Endothelial cell of umbilical vein (primary cell): ENCODE data around the gene PMEL. TPM values are rescaled to one million over a fixed set of nuclear protein-coding genes. Genes with fewer than 3 reads are reported as not detected.
A peak's percentile ranks its signal among the peaks of the same experiment; 100 is the strongest.
"Not testable (repeated sequence)": the region's sequence is repeated elsewhere in the genome, so short reads cannot be mapped to it uniquely, and the experiment has no call there.

Experiments
- BruUV-seq: library from RNA; stranded (reverse); fragments of 400-500 nt; replicated peaks from 2 replicates; lab custom pipeline; 2021; lab: Mats Ljungman, UMichigan
- CTCF ChIA-PET: fragments of 300-600, 350-600 bp; sonication (Branson Sonifier 250); formaldehyde crosslinking; loops from one replicate; lab custom pipeline; 2021; ENCODE audit warnings: antibody characterized with exemption, inconsistent platforms; lab: Charles Lee
- POLR2A ChIA-PET: fragments of 300-600, 350-600 bp; sonication (Branson Sonifier 250); formaldehyde crosslinking; loops from one replicate; lab custom pipeline; 2021; ENCODE audit warnings: antibody characterized with exemption, inconsistent platforms; lab: Charles Lee
- DNase-seq: peaks from one replicate; pipeline ENCODE4 v3.0.0-alpha.2; 2011; ENCODE audit warnings: low read depth, low spot score
- FAIRE-seq: peaks from 2 replicates; lab custom pipeline; 2011; peaks lifted over from hg19 to GRCh38; lab: Jason Lieb, UNC
- H2AFZ ChIP-seq: 2 replicates; pipeline ENCODE4 v1.6.0; 2012; ENCODE audit warnings: low read depth, low read length, control low read depth, inconsistent platforms
- H3K27ac ChIP-seq: 2 replicates; pipeline ENCODE4 v1.5.1; 2011; ENCODE audit warnings: low read depth, mild to moderate bottlenecking, control low read depth, low read length, moderate library complexity; ENCODE audit not compliant: insufficient read depth
- H3K27me3 ChIP-seq, 2 experiments: 2 replicates each; pipeline versions ENCODE4 v1.6.0 to v1.6.1; 2011; ENCODE audit warnings: low read length in 2 of 2, mixed read lengths in 1 of 2; ENCODE audit not compliant: control insufficient read depth in 2 of 2, insufficient read depth in 2 of 2
- H3K36me3 ChIP-seq, 2 experiments: 2 replicates in 1 of 2; 3 replicates in 1 of 2; pipeline ENCODE4 v1.5.1; 2011; ENCODE audit warnings: low read length in 2 of 2, mild to moderate bottlenecking in 1 of 2, moderate library complexity in 1 of 2; ENCODE audit not compliant: control insufficient read depth in 2 of 2, insufficient read depth in 2 of 2; ENCODE audit errors: extremely low read depth in 1 of 2
- H3K4me1 ChIP-seq: 3 replicates; pipeline ENCODE4 v1.5.1; 2011; ENCODE audit warnings: mild to moderate bottlenecking, low read length; ENCODE audit not compliant: control insufficient read depth, insufficient read depth; ENCODE audit errors: extremely low read depth
- H3K4me2 ChIP-seq: 2 replicates; pipeline ENCODE4 v1.6.1; 2011; ENCODE audit warnings: low read length, control low read depth, mixed read lengths; ENCODE audit not compliant: insufficient read depth
- H3K4me3 ChIP-seq, 3 experiments: fragments of 200-600 bp in 1 of 3; sonication (generic), shearing (Covaris generic) in 1 of 3; replicated peaks in 1 of 3; 2 replicates each; pipeline ENCODE4 v1.5.1; 2011 to 2016; ENCODE audit warnings: control low read depth in 3 of 3, low read length in 3 of 3, mild to moderate bottlenecking in 2 of 3, inconsistent platforms in 1 of 3, low read depth in 1 of 3, moderate library complexity in 1 of 3; ENCODE audit not compliant: insufficient read depth in 1 of 3
- H3K79me2 ChIP-seq: 2 replicates; pipeline ENCODE4 v1.6.0; 2012; ENCODE audit warnings: low read length, inconsistent platforms; ENCODE audit not compliant: control insufficient read depth, insufficient read depth
- H3K9ac ChIP-seq: replicated peaks from 2 replicates; pipeline ENCODE3; 2011; ENCODE audit warnings: low read length, control low read depth; ENCODE audit not compliant: insufficient read depth; ENCODE audit errors: extremely low read depth
- H3K9me1 ChIP-seq: replicated peaks from 3 replicates; pipeline ENCODE4 v1.6.0; 2011; ENCODE audit warnings: mild to moderate bottlenecking, low read length; ENCODE audit not compliant: control insufficient read depth, insufficient read depth; ENCODE audit errors: extremely low read depth
- H3K9me3 ChIP-seq: replicated peaks from 2 replicates; pipeline ENCODE4 v1.5.1; 2012; ENCODE audit warnings: low read length, inconsistent platforms; ENCODE audit not compliant: control insufficient read depth, insufficient read depth
- H4K20me1 ChIP-seq: replicated peaks from 2 replicates; pipeline ENCODE3; 2011; ENCODE audit warnings: mild to moderate bottlenecking, low read length; ENCODE audit not compliant: control insufficient read depth, insufficient read depth; ENCODE audit errors: extremely low read depth
- GATA2 ChIP-seq: IDR thresholded peaks from 2 replicates; pipeline ENCODE4 v1.7.0; 2011; ENCODE audit warnings: low read depth, mild to moderate bottlenecking, moderate library complexity, mixed read lengths, low read length; ENCODE audit not compliant: insufficient read length, insufficient read depth
- POLR2A ChIP-seq: IDR thresholded peaks from 2 replicates; pipeline ENCODE4 v1.6.1; 2012; ENCODE audit warnings: low read depth, mild to moderate bottlenecking, control low read depth, low read length
- dilution Hi-C: fragments of 300-500 bp; cut with MboI; formaldehyde crosslinking; loops from one replicate; pipeline ENCODE4 v1.15.0; 2019; ENCODE audit warnings: low sequenced_read_pairs; ENCODE audit not compliant: extremely low pct_ligation_motif_present
- intact Hi-C: fragments of 100-400 bp; cut with micrococcal nuclease; formaldehyde crosslinking; loops from one replicate; pipeline ENCODE4 v1.10.0; 2022
- polyA plus RNA-seq, 4 experiments: library from polyadenylated mRNA; depleted of rRNA in 3 of 4; stranded (reverse) in 3 of 4; unstranded in 1 of 4; fragments of >200 nt; gene quantifications; 2 replicates each; pipeline versions ENCODE4 v1.2.1 to v1.2.3, GENCODE V29; 2011 to 2012; ENCODE audit warnings: missing spikeins in 1 of 4
- total RNA-seq: library from RNA; stranded (reverse); gene quantifications from 2 replicates; pipeline ENCODE4 v1.2.3, GENCODE V29; 2021

The PMEL gene
- total and polyA plus RNA-seq, 2 donors (not counting 3 experiments of a cell fraction or from before 2014, with no cell fraction given) = 0.51 to 0.99 TPM

DNA sequence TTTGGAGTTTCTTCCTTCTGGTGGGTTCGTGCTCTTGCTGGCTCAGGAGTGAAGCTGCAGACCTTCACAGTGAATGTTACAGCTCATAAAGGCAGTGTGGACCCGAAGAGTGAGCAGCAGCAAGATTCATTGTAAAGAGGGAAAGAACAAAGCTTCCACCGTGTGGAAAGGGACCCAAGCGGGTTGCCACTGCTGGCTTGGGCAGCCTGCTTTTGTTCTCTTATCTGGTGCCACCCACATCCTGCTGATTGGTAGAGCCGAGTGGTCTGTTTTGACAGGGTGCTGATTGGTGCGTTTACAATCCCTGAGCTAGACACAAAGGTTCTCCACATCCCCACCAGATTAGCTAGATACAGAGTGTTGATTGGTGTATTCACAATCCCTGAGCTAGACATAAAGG lies 33.7 kb upstream of the PMEL start:
- H3K4me2 ChIP-seq, H3K27me3 ChIP-seq, BruUV-seq, H3K9me1 ChIP-seq, H4K20me1 ChIP-seq, dilution Hi-C loops, H2AFZ ChIP-seq, H3K27ac ChIP-seq, DNase-seq, H3K9ac ChIP-seq, H3K4me3 ChIP-seq, FAIRE-seq, H3K9me3 ChIP-seq, intact Hi-C loops, H3K79me2 ChIP-seq: not testable (repeated sequence)
- POLR2A ChIA-PET = interaction anchor here (0.7 kb wide), 1 partner anchor 321 kb away, joined by 4 read pairs; no protein-coding TSS in a partner anchor
- peaks cover 2 to 11% of the 10 kb centered on the region in 2 experiments for H3K36me3 ChIP-seq
- CTCF ChIA-PET = interaction anchor here (7.7 kb wide), 1 partner anchor 28 kb away, joined by 295 read pairs; no protein-coding TSS in a partner anchor
- H3K4me1 ChIP-seq = peaks cover 10% of the 10 kb centered on the region

DNA sequence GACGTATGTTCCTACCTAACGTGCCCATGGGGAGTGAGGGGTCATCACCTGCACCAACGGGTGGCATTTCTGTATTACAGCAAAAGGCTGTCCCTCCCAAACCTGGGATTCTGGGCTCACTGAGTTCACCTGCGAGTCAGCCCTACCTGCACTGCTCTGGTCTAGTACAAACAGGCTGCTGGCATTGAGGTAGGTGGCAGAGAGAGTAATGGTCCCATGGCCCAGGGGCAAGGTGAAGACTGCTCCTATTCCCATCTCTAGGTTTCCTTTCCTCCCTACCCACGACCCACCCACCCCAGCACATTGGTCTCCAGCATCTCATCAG lies 31.7 kb upstream of the PMEL start:
- Histone ChIP-seq H3K4me2 (peak overlapping the region; percentile 13), H3K27me3 (no peaks in the 10 kb centered on the region), H3K9ac (peak overlapping the region; percentile 22), H3K9me3 (no peaks in the 10 kb centered on the region), H4K20me1 (no peaks in the 10 kb centered on the region), H3K4me1 (peaks cover 10% of the 10 kb centered on the region), H3K4me3 (peak overlapping the region; percentile 1 to 73 (median 40)), H3K9me1 (no peaks in the 10 kb centered on the region), H3K79me2 (no peaks in the 10 kb centered on the region), H2AFZ (peak overlapping the region; percentile 1), H3K36me3 (peaks cover 4 to 10% of the 10 kb centered on the region in 2 experiments), H3K27ac (no peak overlapping the region)
- dilution Hi-C loops (no loop called here), intact Hi-C loops (loop anchor here (1.0 kb wide), 2 partner anchors 10 to 44 kb away; partner anchors contain the start of gene RPS26)
- no TSS peak for BruUV-seq
- CTCF ChIA-PET = interaction anchor here (0.6 to 7.7 kb wide), 21 partner anchors 8 to 259 kb away, joined by 3 to 295 read pairs (median 5); partner anchors contain the start of genes PA2G4, RAB5B and SMARCC2
- FAIRE-seq (no peak), DNase-seq (no peak)
- no peak for TF ChIP-seq GATA2
- peak; percentile 26 for TF ChIP-seq POLR2A
- POLR2A ChIA-PET = interaction anchor here (0.5 to 2.2 kb wide), 8 partner anchors 9 to 161 kb away, joined by 3 to 16 read pairs (median 8); partner anchors contain the start of genes MYL6, PA2G4 and RAB5B
